H1 (cell line): Measurements from ENCODE around the gene RETREG3. TPM values are rescaled to one million over a fixed set of nuclear protein-coding genes. Genes with fewer than 3 reads are reported as not detected.

Experiments
- CTCF ChIA-PET: fragments of 300-600 bp; sonication (Branson Sonifier 250); formaldehyde crosslinking; loops from one replicate; lab custom pipeline; 2021; ENCODE audit not compliant: partially characterized antibody; lab: Charles Lee
- POLR2A ChIA-PET: fragments of 300-600 bp; sonication (Branson Sonifier 250); formaldehyde crosslinking; loops from one replicate; lab custom pipeline; 2021; ENCODE audit warnings: inconsistent platforms; ENCODE audit not compliant: partially characterized antibody; lab: Charles Lee
- DNase-seq, 2 experiments: peaks; one replicate each; pipeline versions ENCODE4 v3.0.0 to v3.0.0-alpha.2; 2010 to 2022; ENCODE audit warnings: low spot score in 2 of 2, low read depth in 1 of 2, mixed read lengths in 1 of 2
- FAIRE-seq: peaks from 2 replicates; lab custom pipeline; 2011; peaks lifted over from hg19 to GRCh38; lab: Jason Lieb, UNC
- H2AFZ ChIP-seq: 2 replicates; pipeline ENCODE4 v1.8.1; 2012; ENCODE audit warnings: low read length, inconsistent platforms
- H2AK5ac ChIP-seq: 2 replicates; pipeline ENCODE4 v1.6.1; 2013; ENCODE audit warnings: low read depth, low read length
- H2BK120ac ChIP-seq: replicated peaks from 2 replicates; pipeline ENCODE3; 2013; ENCODE audit warnings: low read depth, low read length, inconsistent platforms
- H2BK12ac ChIP-seq: 2 replicates; pipeline ENCODE4 v1.6.1; 2013; ENCODE audit warnings: low read depth, low read length
- H2BK15ac ChIP-seq: 2 replicates; pipeline ENCODE4 v1.6.1; 2013; ENCODE audit warnings: low read length
- H2BK20ac ChIP-seq: 2 replicates; pipeline ENCODE4 v1.6.1; 2013; ENCODE audit warnings: low read length
- H2BK5ac ChIP-seq: 2 replicates; pipeline ENCODE4 v1.6.1; 2013; ENCODE audit warnings: low read depth, low read length
- H3K14ac ChIP-seq: 2 replicates; pipeline ENCODE4 v1.6.1; 2013; ENCODE audit warnings: inconsistent platforms; ENCODE audit not compliant: insufficient read length
- H3K18ac ChIP-seq: 2 replicates; pipeline ENCODE4 v1.6.1; 2013; ENCODE audit warnings: low read length; ENCODE audit errors: extremely low read depth
- H3K23ac ChIP-seq: 2 replicates; pipeline ENCODE4 v1.6.1; 2013; ENCODE audit warnings: inconsistent platforms; ENCODE audit not compliant: insufficient read length
- H3K23me2 ChIP-seq: 2 replicates; pipeline ENCODE4 v1.6.1; 2013; ENCODE audit warnings: low read depth, low read length
- H3K27ac ChIP-seq: 2 replicates; pipeline ENCODE4 v1.6.1; 2011; ENCODE audit warnings: low read depth, low read length, inconsistent platforms
- H3K27me3 ChIP-seq, 4 experiments: replicated peaks in 1 of 4; 1 replicate in 1 of 4; 2 replicates in 3 of 4; pipeline versions ENCODE4 v1.6.1 to v1.8.1; 2011 to 2013; ENCODE audit warnings: low read length in 3 of 4, mild to moderate bottlenecking in 3 of 4, inconsistent platforms in 2 of 4, mixed read lengths in 2 of 4, moderate library complexity in 1 of 4; ENCODE audit not compliant: control insufficient read depth in 3 of 4, insufficient read depth in 3 of 4; ENCODE audit errors: extremely low read depth in 1 of 4
- H3K36me3 ChIP-seq, 4 experiments: 2 replicates each; pipeline versions ENCODE4 v1.6.1 to v1.8.1; 2011 to 2013; ENCODE audit warnings: mild to moderate bottlenecking in 4 of 4, low read length in 3 of 4, moderate library complexity in 2 of 4, control low read depth in 1 of 4, inconsistent platforms in 1 of 4; ENCODE audit not compliant: insufficient read depth in 4 of 4, control insufficient read depth in 2 of 4
- H3K4ac ChIP-seq: replicated peaks from 2 replicates; pipeline ENCODE3; 2013; ENCODE audit warnings: low read length, low read depth, mixed read lengths, inconsistent platforms; ENCODE audit not compliant: insufficient read length
- H3K4me1 ChIP-seq, 4 experiments: replicated peaks in 1 of 4; 1 replicate in 1 of 4; 2 replicates in 3 of 4; pipeline versions ENCODE4 v1.6.1 to v1.8.1; 2011 to 2013; ENCODE audit warnings: low read length in 3 of 4, inconsistent platforms in 2 of 4, mixed read lengths in 1 of 4; ENCODE audit not compliant: insufficient read depth in 4 of 4, control insufficient read depth in 3 of 4
- H3K4me2 ChIP-seq, 2 experiments: 2 replicates each; pipeline versions ENCODE4 v1.6.1 to v1.8.1; 2011 to 2013; ENCODE audit warnings: low read depth in 2 of 2, low read length in 2 of 2, control low read depth in 1 of 2, inconsistent platforms in 1 of 2, mild to moderate bottlenecking in 1 of 2; ENCODE audit not compliant: insufficient read depth in 1 of 2
- H3K4me3 ChIP-seq, 4 experiments: fragments of 200-600, 300-600 bp in 1 of 4; sonication (generic), shearing (Covaris generic), sonication (Bioruptor Twin) in 1 of 4; 2 replicates each; pipeline versions ENCODE4 v1.5.1 to v1.8.1; 2011 to 2016; ENCODE audit warnings: low read length in 4 of 4, low read depth in 3 of 4, control low read depth in 2 of 4, inconsistent platforms in 2 of 4, mild to moderate bottlenecking in 2 of 4, mixed read lengths in 1 of 4, moderate library complexity in 1 of 4; ENCODE audit not compliant: insufficient read depth in 2 of 4; ENCODE audit errors: extremely low read depth in 1 of 4
- H3K56ac ChIP-seq: replicated peaks from 2 replicates; pipeline ENCODE3; 2013; ENCODE audit warnings: low read depth, mild to moderate bottlenecking, mixed read lengths, low read length, inconsistent platforms; ENCODE audit not compliant: insufficient read length
- H3K79me1 ChIP-seq: 2 replicates; pipeline ENCODE4 v1.6.1; 2013; ENCODE audit warnings: low read depth, low read length, control low read depth
- H3K79me2 ChIP-seq, 2 experiments: 2 replicates each; pipeline versions ENCODE4 v1.6.1 to v1.8.1; 2012 to 2013; ENCODE audit warnings: low read length in 2 of 2, mild to moderate bottlenecking in 2 of 2, inconsistent platforms in 1 of 2; ENCODE audit not compliant: insufficient read depth in 2 of 2, control insufficient read depth in 1 of 2
- H3K9ac ChIP-seq, 4 experiments: replicated peaks in 1 of 4; 1 replicate in 1 of 4; 2 replicates in 3 of 4; pipeline versions ENCODE4 v1.6.1 to v1.8.1; 2011 to 2013; ENCODE audit warnings: low read depth in 3 of 4, low read length in 3 of 4, control low read depth in 2 of 4, mild to moderate bottlenecking in 2 of 4, moderate library complexity in 2 of 4, inconsistent platforms in 1 of 4; ENCODE audit errors: extremely low read depth in 1 of 4
- H3K9me3 ChIP-seq, 2 experiments: 2 replicates each; pipeline versions ENCODE4 v1.6.1 to v1.8.1; 2012 to 2013; ENCODE audit warnings: mild to moderate bottlenecking in 2 of 2, moderate library complexity in 2 of 2, control low read depth in 1 of 2, inconsistent platforms in 1 of 2, low read depth in 1 of 2, low read length in 1 of 2, mixed read lengths in 1 of 2; ENCODE audit not compliant: insufficient read depth in 2 of 2
- H4K20me1 ChIP-seq, 2 experiments: replicated peaks in 1 of 2; 2 replicates each; pipeline versions ENCODE3 to v1.8.1; 2011 to 2013; ENCODE audit warnings: inconsistent platforms in 2 of 2, low read length in 2 of 2, mild to moderate bottlenecking in 1 of 2; ENCODE audit not compliant: insufficient read depth in 2 of 2, control insufficient read depth in 1 of 2
- H4K5ac ChIP-seq: 2 replicates; pipeline ENCODE4 v1.6.1; 2013; ENCODE audit warnings: low read length, low read depth, mixed read lengths, inconsistent platforms; ENCODE audit not compliant: insufficient read length
- H4K8ac ChIP-seq: 2 replicates; pipeline ENCODE4 v1.8.0; 2013; ENCODE audit warnings: mild to moderate bottlenecking, moderate library complexity, low read length, inconsistent platforms; ENCODE audit not compliant: insufficient read depth; ENCODE audit errors: extremely low read depth
- H4K91ac ChIP-seq: replicated peaks from 2 replicates; pipeline ENCODE3; 2013; ENCODE audit warnings: low read length, mixed read lengths, inconsistent platforms; ENCODE audit not compliant: insufficient read length
- CHD1 ChIP-seq: IDR thresholded peaks from 2 replicates; pipeline ENCODE4 v1.6.1; 2012; ENCODE audit warnings: low read depth, low read length, improper control_type of control experiment
- CREB1 ChIP-seq: IDR thresholded peaks from 2 replicates; pipeline ENCODE4 v1.6.1; 2012; ENCODE audit warnings: inconsistent platforms
- RNF2 ChIP-seq: fragments of 200-900, 300-1000 bp; sonication (generic); IDR thresholded peaks from 2 replicates; pipeline ENCODE4 v1.7.1; 2016; ENCODE audit warnings: borderline replicate concordance, low read depth, mild to moderate bottlenecking, antibody characterized with exemption, low read length; ENCODE audit not compliant: poor library complexity, severe bottlenecking; ENCODE audit errors: missing control alignments
- SAP30 ChIP-seq: fragments of 300-600 bp; sonication (generic); IDR thresholded peaks from 2 replicates; pipeline ENCODE4 v1.7.1; 2012; ENCODE audit warnings: low read length, moderate library complexity, mild to moderate bottlenecking, inconsistent platforms; ENCODE audit not compliant: insufficient read depth, insufficient replicate concordance
- SIN3A ChIP-seq, 2 experiments: IDR thresholded peaks in 1 of 2; conservative IDR thresholded peaks in 1 of 2; 2 replicates each; pipeline ENCODE4 v1.6.1; 2011 to 2012; ENCODE audit warnings: low read length in 2 of 2, improper control_type of control experiment in 1 of 2, low read depth in 1 of 2, mild to moderate bottlenecking in 1 of 2
- TBP ChIP-seq: IDR thresholded peaks from 2 replicates; pipeline ENCODE4 v1.6.1; 2011; ENCODE audit warnings: low read depth, low read length, improper control_type of control experiment
- TCF12 ChIP-seq: IDR thresholded peaks from 2 replicates; pipeline ENCODE4 v1.6.1; 2011; ENCODE audit warnings: low read depth, mild to moderate bottlenecking, low read length
- WGBS, 2 experiments: shearing (Covaris generic) in 1 of 2; methylation state at CpG; one replicate each; pipeline versions ENCODE4 v1.1.6 to v1.1.7; 2013 to 2015; ENCODE audit warnings: low lambda C conversion rate in 2 of 2, mixed read lengths in 2 of 2, inconsistent platforms in 1 of 2, low coverage in 1 of 2, missing lambda C conversion rate in 1 of 2; ENCODE audit not compliant: insufficient replicate concordance in 2 of 2, insufficient coverage in 1 of 2, insufficient read length in 1 of 2; ENCODE audit errors: extremely low coverage in 1 of 2, missing lambda C conversion rate in 1 of 2; 5-methylcytosine and 5-hydroxymethylcytosine counted together
- polyA plus RNA-seq, 7 experiments: library from polyadenylated mRNA; depleted of rRNA in 3 of 7; stranded (reverse) in 5 of 7; unstranded in 2 of 7; fragments of >200 nt in 5 of 7; fragments of 200-250 nt in 2 of 7; gene quantifications; 1 replicate in 5 of 7; 2 replicates in 1 of 7; 4 replicates in 1 of 7; pipeline versions ENCODE4 v1.2.1 to v1.2.3, GENCODE V29; 2011 to 2013; ENCODE audit warnings: missing spikeins in 2 of 7, mixed read lengths in 2 of 7
- total RNA-seq: library from RNA; stranded (reverse); fragmentation: NEBNext Ultra II Directional; extraction: Animal tissue kit (Norgen Biotek cat#: 25700); gene quantifications from 2 replicates; pipeline ENCODE4 v1.2.1, GENCODE V29; 2021
- TF ChIP-seq, protein P1 (sequence below), 3 experiments: IDR thresholded peaks; 1 replicate in 2 of 3; 2 replicates in 1 of 3; pipeline versions ENCODE4 v1.5.1 to v1.6.1; 2011; ENCODE audit warnings: low read length in 3 of 3, mild to moderate bottlenecking in 3 of 3, inconsistent platforms in 2 of 3, low read depth in 1 of 3, moderate library complexity in 1 of 3; ENCODE audit not compliant: insufficient read depth in 1 of 3; ENCODE audit errors: control extremely low read depth in 1 of 3

Gene RETREG3
- total and polyA plus RNA-seq, 2 of the 8 experiments (the other 6 are each of a cell fraction or from before 2014, with no cell fraction given): 23.7 to 42.6 TPM

DNA sequence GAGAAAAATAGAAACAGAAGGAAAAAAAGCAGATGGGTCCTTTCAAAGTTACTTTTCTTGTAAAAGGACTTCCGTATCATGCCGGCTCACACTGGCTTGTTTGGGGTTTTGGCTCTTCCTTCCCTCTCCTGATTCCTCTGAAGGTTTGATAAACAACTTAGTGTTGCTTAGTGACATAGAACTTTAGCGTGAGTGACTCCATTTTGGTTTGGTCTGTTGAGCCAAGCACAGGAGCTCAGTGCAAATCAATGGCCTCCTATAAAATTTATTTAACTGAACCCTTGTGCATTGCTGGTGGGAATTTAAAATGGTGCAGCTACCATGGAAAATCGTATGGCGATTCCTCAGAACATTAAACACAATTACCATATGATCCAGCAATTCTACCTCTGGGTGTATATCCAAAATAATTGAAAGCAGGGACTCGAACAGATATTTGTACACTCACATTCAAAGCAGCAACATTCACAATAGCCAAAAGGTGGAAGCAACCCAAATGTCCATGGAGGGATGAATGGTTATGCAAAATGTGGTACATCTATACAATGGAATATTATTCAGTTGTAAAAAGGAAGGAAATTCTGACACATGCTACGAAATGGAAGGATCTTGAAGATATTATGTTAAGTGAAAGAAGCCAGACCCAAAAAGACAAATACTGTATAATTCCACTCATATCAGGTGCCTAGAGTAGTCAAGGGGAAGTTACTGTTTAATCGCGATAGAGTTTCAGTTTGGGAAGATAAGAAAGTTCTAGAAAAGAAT, 48.8 kb upstream of the RETREG3 start:
- Histone ChIP-seq H2AK5ac (no peak overlapping the region; the same call in 1 of the 2 replicates), H3K18ac (no peak overlapping the region), H2BK15ac (peak overlapping the region; percentile 72; the same call in 1 of the 2 replicates), H3K79me1 (no peaks in the 10 kb centered on the region), H3K23me2 (peaks cover 6% of the 10 kb centered on the region; the same call in 1 of the 2 replicates), H4K91ac (no peak overlapping the region), H3K27ac (no peak overlapping the region), H2AFZ (no peak overlapping the region), H3K14ac (no peak overlapping the region), H2BK5ac (no peak overlapping the region), H4K5ac (no peak overlapping the region), H3K36me3 (0 out of 8 replicates have a peak, but pooled peaks cover 0 to 3% (median 2%) of the 10 kb centered on the region in 4 experiments), H3K56ac (no peak overlapping the region), H3K9me3 (no peaks in the 10 kb centered on the region), H2BK120ac (no peak overlapping the region), H2BK12ac (peak overlapping the region; percentile 42; the same call in 1 of the 2 replicates), H3K4me3 (no peak overlapping the region), H3K4me1 (peaks cover 5 to 11% (median 7%) of the 10 kb centered on the region in 4 experiments; a peak in 6 of 7 replicates), H3K23ac (no peak overlapping the region), H3K4ac (no peak overlapping the region), H3K4me2 (no peak overlapping the region; a peak in 1 of 4 replicates), H3K79me2 (no peaks in the 10 kb centered on the region), H3K9ac (no peak overlapping the region), H4K8ac (no peak overlapping the region), H2BK20ac (0 out of 2 replicates have a peak overlapping the region, but pooled peaks have one; percentile 48), H3K27me3 (no peaks in the 10 kb centered on the region), H4K20me1 (no peaks in the 10 kb centered on the region)
- FAIRE-seq: no peak
- WGBS, 2 experiments: 89% methylated on average over 9 of the region's 9 CpGs; no CpG with 5 or more reads in 1 of the 2 experiments
- ChIA-PET POLR2A (interaction anchor here (1.1 to 16.6 kb wide), 2 partner anchors 17 to 82 kb away, joined by 3 to 239 read pairs; partner anchors contain the start of genes CCR10 and PLEKHH3), CTCF (interaction anchor here (1.4 to 6.4 kb wide), 3 partner anchors 19 to 39 kb away, joined by 3 to 36 read pairs (median 9); partner anchors contain the start of genes CCR10 and PLEKHH3)
- DNase-seq: no peak
- TF ChIP-seq CREB1: no peak
- no peak for TF ChIP-seq SAP30
- no peak for TF ChIP-seq RNF2
- TF ChIP-seq TCF12: no peak
- TF ChIP-seq TBP: no peak
- TF ChIP-seq, protein P1, sequence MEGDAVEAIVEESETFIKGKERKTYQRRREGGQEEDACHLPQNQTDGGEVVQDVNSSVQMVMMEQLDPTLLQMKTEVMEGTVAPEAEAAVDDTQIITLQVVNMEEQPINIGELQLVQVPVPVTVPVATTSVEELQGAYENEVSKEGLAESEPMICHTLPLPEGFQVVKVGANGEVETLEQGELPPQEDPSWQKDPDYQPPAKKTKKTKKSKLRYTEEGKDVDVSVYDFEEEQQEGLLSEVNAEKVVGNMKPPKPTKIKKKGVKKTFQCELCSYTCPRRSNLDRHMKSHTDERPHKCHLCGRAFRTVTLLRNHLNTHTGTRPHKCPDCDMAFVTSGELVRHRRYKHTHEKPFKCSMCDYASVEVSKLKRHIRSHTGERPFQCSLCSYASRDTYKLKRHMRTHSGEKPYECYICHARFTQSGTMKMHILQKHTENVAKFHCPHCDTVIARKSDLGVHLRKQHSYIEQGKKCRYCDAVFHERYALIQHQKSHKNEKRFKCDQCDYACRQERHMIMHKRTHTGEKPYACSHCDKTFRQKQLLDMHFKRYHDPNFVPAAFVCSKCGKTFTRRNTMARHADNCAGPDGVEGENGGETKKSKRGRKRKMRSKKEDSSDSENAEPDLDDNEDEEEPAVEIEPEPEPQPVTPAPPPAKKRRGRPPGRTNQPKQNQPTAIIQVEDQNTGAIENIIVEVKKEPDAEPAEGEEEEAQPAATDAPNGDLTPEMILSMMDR (IDR thresholded peaks at IDR 0.05; ENCODE audit: control extremely low read depth in 1 of 3, insufficient read depth in 1 of 3, low read depth in 1 of 3, low read length in 3 of 3): no peak
- no peak for TF ChIP-seq CHD1
- no peak for TF ChIP-seq SIN3A (conservative IDR thresholded peaks at IDR 0.05 in 1 of 2, IDR thresholded peaks at IDR 0.05 in 1 of 2; ENCODE audit: low read depth in 1 of 2, low read length in 2 of 2)
